ENCODE data around the gene NUP107.

NUP107 gene

DNA sequence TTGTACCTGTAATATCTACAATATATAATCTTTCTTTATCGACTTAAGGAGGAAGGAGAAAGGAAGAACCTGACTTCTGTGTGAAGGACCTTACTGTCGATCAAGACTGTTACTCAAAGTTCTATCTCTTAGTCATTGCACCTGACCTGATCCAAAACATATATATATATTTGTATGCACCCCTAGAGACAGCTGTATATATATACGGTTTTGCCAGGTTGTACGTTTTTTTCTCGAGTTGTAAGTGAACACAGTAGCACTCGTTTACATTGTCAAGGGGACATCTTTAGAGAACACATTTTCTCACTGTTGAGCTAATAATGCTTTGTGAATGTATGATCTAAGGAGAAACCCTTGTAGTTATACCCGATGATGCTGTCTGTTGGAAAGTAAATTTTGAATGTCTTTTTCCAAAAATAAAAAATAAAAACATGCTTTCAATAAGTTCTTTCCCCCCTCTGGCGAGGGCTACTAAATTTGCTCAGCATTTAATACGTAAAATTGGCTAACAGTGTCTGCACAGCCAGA lies 58.7 kb downstream of the NUP107 start:
- no peak for DNase-seq

- DNase-seq = peak; percentile 84
Observed at GRCh38 chr12:68745904-68746571, 59.3 kb downstream of the NUP107 start, which contains the start of gene SLC35E3. TSS of gene SLC35E3 (plus strand) at chr12:68746176. CDS start at chr12:68746378, 202 bp downstream.

GRCh38 chr12:68746572-68747180 lies 59.9 kb downstream of the NUP107 start:
- DNase-seq = no peak

- no peak for DNase-seq
Observed at GRCh38 chr12:68749443-68749842, 62.7 kb downstream of the NUP107 start.

DNA sequence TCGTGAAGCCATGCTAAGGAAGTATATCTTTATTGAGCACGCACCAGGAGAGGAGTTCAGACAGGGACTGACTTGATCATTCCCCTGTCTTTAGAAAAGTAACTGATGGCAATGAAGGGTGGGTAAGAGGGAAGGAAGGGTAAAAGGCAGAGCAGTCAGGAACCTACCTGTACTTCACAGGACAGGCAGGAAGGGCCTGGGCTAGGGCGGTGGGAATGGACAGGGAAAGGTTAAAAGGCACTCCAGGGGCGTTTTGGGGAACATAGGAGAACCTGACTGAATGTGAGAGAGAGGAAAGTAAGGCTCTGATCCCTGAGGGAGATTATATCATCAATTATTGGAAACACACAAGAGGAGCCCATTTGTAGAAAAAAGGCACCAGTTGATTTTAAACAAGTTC lies 63.1 kb downstream of the NUP107 start:
- DNase-seq = no peak

DNA sequence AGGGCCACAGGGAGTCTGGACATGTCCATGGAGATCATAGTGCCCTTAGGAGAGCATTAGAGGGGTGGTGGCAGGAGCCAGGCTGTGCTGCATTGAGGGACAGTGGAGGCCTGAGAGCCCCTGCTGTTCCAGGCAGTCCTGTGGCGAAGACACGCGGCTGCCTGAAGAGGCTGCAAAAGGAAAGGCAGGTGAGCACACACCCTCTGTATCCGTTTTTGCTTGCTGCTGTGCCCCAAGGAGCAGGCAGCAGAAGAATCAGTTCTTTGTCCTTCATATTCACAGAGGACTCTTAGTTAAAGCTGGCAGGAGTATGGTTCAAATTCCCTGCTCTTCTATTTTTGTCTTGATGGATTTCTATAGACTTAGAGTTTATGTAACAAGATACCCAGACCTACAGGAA lies 63.7 kb downstream of the NUP107 start:
- no peak for DNase-seq

- DNase-seq = no peak
Observed at GRCh38 chr12:68755536-68756243, 68.9 kb downstream of the NUP107 start.

DNA sequence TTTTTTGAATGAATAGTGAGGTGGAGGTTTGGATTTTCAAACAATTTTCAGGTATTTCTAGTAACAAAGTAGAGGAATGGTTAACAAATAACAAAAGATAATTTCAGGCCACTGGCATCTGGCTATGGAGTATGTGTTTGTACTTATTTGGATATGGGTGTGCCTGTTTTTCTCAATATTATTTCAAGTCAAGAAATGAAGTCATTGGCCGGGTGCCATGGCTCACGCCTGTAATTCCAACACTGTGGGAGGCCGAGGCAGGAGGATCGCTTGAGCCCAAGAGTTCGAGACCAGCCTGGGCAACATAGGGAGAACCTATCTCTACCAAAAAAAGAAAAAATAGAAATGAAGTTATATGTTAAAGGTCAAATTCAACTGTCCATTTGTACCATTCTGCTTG lies 73.1 kb downstream of the NUP107 start:
- no peak for DNase-seq

- no peak for DNase-seq
Observed at GRCh38 chr12:68760806-68761441, 74.1 kb downstream of the NUP107 start.

DNA sequence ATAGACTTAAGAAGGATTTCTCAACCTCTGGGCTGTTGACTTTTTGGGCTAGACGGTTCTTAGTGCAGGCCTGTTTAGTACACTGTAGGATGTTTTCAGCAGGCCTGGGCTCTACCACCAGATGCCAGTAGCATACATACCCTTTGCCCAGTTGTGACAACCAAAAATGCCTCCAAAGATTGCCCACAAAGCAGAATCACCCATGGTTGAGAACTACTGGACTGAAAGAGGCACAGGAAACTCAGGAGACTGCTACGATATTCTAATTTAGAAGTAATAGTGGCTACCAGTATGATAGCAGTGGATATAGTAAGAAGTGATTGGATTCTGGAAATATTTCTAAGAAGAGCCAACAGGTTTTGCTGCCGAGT lies 74.6 kb downstream of the NUP107 start:
- no peak for DNase-seq

GRCh38 chr12:68761901-68762630 lies 75.3 kb downstream of the NUP107 start:
- no peak for DNase-seq

DNA sequence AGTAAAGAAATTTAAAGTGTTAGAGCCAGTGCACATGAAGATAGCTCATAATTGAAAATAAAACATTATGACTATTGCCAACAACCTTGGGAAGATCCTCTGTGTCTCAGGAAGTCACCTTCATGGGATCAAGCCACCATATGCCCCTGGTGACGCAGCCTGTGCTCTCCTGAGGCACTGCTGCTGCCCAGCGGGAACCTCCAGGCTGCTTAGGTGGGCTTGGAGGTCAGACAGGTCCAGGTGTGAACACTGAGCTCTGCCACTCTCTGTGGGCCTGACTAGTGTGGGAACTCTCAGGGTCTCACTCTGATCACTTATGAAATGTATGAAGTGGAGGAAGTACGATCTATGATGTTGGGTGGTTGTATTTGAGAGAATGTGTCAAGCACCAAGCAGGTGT lies 75.9 kb downstream of the NUP107 start:
- no peak for DNase-seq

DNA sequence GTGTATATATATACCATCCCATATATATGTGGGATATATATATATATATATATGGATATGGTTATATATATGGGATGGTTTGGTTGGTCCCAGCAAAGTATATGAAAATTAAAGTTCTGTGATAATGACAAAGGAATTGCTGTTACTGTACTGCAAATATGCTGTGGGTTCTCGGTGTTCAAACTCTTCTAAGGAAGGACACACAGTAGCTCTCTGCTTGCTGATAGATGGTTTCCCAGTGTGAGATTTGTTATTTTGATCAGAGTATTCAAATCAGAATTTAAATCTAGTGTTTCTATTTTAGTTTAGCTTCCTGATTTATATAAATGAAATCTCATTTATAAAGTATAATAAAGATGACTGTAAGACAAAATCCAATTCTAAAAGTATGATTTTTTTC lies 78.9 kb downstream of the NUP107 start:
- no peak for DNase-seq

- DNase-seq = no peak
Observed at GRCh38 chr12:68766646-68767045, 79.9 kb downstream of the NUP107 start.

DNA sequence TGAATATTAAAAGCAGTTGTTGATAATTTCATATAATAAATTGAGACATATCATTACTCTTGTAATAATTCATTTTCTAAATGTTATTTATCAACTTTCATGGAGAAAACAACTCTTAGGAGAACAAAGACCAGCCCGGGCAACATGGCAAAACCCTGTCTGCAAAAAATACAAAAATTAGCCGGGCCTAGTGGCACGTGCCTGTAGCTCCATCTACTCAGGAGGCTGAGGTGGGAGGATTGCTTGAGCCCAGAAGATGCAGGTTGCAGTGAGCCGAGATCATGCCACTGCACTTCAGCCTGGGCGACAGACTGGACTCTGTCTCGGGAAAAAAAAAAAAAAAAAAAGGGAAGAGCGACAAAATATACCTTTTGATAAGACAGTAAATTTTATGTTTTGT lies 80.4 kb downstream of the NUP107 start:
- no peak for DNase-seq

- DNase-seq = no peak
Observed at GRCh38 chr12:68768431-68768939, 81.7 kb downstream of the NUP107 start.

DNA sequence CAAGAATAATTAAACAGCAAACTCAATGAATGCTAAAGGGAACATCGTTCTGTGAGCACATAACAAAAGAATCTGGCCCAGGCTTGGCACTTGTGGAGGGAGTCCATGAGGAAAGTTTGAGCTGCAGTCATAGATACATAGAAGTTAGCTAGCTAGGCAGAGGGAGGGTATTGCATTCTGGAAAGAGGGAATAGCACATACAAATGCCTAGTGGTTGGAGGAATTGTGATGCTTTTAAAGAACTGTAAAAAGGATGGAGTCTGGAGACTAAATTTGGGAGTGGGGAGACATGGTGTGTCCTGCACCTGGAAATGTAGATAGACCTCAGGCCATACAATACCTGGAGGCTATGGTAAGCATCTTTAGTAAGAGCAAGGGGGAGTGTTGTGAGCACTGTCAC lies 83.2 kb downstream of the NUP107 start:
- DNase-seq = no peak

- no peak for DNase-seq
Observed at GRCh38 chr12:68771223-68771925, 84.6 kb downstream of the NUP107 start.

DNA sequence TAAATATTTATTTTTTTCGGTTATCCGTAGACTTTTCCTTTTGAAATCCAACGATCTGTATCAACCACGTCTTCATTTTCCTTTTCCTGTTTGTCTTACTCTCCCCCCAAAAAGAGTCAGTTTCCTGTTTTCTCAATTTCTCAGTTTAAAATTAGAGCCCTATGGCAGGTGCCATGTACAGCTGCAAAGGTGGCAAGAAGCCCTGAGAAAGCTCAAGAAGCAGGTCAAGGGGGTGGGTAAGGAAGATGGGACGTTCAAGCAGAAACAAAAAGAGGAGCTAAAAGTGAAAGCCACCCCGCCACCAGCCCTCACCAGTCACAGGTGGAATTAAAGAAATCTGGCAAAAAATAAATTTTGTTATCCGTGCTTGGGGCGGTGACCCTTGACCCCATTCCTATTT lies 85.9 kb downstream of the NUP107 start:
- DNase-seq = no peak

DNA sequence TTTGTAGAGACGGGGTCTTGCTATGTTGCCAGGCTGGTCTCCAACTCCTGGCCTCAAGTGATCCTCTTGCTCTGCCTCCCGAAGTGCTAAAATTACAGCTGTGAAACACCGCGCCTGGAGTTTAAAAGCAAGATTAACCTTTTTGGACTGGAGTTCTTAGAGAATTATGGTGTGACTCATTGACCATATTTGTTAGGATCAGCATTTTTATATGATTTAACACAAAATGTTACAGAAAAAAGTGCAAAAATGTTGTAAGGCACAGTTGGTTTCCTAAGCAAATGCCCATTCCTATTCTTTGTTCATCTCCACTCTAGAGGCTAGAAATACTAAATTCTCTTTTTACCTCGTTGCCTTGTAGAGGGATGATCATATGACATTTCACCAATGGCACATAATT lies 86.8 kb downstream of the NUP107 start:
- no peak for DNase-seq

- no peak for DNase-seq
Observed at GRCh38 chr12:68775121-68775630, 88.4 kb downstream of the NUP107 start.

All from NK-92 treated with Interleukin-12 subunit alpha and Interleukin-12 subunit beta, amount 100 ng/mL, for 24 hours (cell line).